ENCODE measurements around the gene TMEM151A. TPM values are rescaled to one million over a fixed set of nuclear protein-coding genes. Genes with fewer than 3 reads are reported as not detected.
"Not testable (repeated sequence)": the region's sequence is repeated elsewhere in the genome, so short reads cannot be mapped to it uniquely, and the experiment has no call there.

TMEM151A gene
- total RNA-seq, 1 donor from 2014 or later: 0.19 TPM

DNA sequence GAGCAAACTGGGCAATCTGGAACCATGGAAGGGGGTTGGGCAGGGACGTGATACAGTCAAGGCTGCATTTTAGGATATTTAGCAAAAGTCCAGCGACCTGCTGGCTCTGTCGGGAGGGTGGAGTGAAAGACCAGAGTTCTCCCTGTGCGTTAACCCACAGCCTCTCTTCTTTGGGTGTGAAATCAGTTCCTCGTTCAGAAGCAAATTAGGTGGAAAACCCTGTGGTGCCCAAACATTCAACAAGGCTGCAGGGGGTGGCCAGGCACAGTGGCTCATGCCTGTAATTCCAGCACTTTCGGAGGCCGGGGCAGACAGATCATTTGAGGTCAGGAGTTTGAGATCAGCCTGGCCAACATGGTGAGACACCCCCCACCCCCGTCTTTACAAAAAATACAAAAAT lies 5.9 kb downstream of the TMEM151A start:
- DNase-seq (ENCODE audit: low spot score): no peak

DNA sequence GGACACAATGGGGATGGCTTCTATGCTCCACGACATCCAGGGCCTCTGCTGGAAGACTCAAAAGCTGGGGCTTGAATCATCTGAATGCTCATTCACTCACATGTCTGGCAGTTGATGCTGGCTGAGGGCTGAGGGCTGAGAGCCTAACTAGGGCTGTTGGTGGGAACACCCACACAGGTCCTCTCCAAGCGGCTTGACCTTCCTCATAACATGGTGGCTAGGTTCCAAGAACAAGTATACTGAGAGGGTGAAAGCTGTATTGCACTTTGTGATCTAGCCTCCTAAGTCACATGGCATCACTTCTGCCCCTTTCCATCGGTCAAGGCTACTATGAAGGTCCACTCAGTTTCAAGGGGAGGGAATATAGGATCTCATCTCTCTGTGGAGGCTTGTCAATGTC lies 7.5 kb downstream of the TMEM151A start:
- DNase-seq (ENCODE audit: low spot score): no peak

GRCh38 chr11:66302656-66303055 lies 11.0 kb downstream of the TMEM151A start:
- DNase-seq (ENCODE audit: low spot score): no peak

GRCh38 chr11:66309475-66309874 lies 17.8 kb downstream of the TMEM151A start:
- no peak for DNase-seq (ENCODE audit: low spot score)

- no peak for DNase-seq (ENCODE audit: low spot score)
Measured at GRCh38 chr11:66310324-66310723, 18.6 kb downstream of the TMEM151A start.

GRCh38 chr11:66310803-66311440 lies 19.2 kb downstream of the TMEM151A start:
- not testable (repeated sequence) for DNase-seq (ENCODE audit: low spot score)

GRCh38 chr11:66311470-66311964 lies 19.8 kb downstream of the TMEM151A start:
- DNase-seq (ENCODE audit: low spot score): no peak

DNA sequence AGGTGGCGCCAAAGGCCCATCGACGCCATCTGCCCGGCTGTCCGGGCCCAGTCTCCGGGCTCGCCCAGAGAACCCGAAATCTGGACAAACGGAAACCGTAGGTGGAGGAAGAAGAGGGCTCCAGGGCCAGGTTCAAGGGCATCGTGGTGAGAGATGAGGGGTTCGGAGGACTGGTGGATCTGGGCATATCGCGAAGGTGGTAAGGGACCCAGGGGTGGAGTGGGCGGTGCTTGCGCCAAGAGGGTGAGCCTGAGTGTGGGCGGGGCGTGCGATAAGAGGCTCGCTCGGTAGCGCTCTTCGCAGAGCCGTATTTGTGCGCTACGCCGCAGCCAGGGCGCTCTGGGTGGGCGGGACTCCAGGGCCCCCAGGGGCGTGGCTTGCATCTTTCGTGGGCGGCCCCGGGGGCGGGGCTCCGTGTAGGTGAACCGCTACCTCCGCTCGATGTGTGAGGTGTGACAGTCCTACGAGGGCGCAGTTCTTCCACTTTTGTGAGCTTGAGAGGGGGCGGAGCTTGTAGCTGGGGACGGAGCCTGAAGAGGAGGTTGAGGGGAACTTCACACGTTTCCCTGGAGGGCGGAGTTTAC lies 20.4 kb downstream of the TMEM151A start:
- DNase-seq (ENCODE audit: low spot score): peak; percentile 95

DNA sequence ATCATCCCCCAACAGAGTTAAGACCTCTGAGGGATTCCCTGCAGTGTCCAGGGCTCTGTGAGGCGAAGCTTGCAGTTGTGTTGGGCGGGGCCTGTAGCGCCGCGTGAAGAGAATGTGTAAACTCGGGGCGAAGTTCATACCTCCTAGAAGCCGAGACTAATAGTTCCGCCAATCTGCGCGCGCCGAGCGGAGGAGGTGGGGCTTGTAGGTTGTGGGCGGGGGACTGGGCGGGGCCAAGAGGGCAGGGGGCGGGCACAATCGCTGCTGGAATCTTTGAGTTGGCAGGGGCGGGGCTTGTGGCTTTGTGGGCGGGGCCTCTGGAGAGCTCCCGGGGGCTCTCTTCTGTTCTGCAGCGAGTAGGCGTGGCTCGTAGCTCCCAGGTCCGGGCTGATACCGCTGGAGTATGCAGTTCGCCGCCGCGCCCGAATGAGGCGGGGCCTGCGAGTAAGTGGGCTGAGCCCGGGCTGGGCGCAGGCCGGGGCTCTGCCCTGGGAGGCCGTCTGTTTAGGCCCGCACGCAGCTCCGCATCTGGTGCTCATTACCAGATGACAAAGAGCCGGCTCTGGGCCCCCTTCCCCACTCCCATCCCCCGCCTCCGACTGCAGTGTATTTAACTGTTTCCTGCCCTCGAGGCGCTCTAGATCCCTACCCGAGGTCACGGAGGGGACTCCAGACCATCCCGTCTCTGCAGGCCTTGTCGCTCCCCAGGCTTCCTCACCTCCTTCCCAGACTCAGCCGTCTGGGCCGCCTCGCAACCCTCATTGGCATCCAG lies 21.0 kb downstream of the TMEM151A start:
- DNase-seq (ENCODE audit: low spot score): peak; percentile 98

- no peak for DNase-seq (ENCODE audit: low spot score)
Measured at GRCh38 chr11:66313321-66314185, 21.9 kb downstream of the TMEM151A start.

GRCh38 chr11:66314186-66314501 lies 22.4 kb downstream of the TMEM151A start:
- no peak for DNase-seq (ENCODE audit: low spot score)

DNA sequence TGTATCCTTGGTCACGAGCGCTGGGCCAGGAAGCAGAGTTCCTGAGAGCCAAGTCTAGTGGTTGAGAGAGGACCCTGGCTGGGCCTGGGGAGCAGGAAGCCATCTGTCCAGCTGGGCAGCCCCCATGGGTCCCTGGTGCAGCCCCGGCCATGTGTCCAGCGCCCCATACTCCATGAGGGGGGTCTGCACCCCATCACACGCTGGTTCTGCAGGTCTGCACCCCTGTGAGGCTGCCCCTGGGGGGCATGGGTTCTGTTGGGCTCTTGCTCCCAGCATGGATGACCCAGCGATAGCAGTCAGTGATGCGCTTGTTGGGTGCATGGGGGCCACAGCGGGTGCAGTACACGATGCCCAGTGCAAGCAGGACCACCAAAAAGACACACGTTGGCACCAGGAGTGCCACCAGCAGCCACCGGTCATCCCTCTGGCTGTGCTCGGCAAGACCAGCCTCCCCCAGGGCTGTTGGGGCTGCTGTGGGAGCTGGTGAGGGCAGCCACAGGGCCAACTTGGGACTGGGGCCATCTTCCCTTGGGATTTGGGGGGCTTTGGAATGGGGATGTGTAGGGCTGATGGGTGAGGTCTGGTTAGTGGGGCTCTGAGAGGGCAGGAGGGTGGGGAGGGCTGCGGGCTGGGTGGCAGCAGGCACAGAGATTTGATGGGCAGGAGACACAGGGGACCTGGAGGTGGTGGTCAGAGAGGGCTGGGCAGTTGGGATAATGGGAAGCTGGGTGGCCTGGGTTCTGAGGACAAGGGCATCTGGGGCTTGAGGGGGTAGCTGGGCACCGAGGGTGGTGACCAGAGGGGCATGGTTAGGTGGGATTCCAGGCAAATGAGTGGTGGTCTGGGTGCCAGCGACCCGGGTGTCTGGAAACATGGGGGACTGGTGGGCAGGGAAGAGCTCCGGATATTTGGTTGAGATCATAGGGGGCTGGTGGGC lies 23.1 kb downstream of the TMEM151A start:
- DNase-seq (ENCODE audit: low spot score): no peak

GRCh38 chr11:66315498-66315885 lies 23.8 kb downstream of the TMEM151A start:
- DNase-seq (ENCODE audit: low spot score): no peak

- no peak for DNase-seq (ENCODE audit: low spot score)
Measured at GRCh38 chr11:66315921-66316811, 24.5 kb downstream of the TMEM151A start.

- DNase-seq (ENCODE audit: low spot score): no peak
Measured at GRCh38 chr11:66316849-66317251, 25.2 kb downstream of the TMEM151A start, which contains the start of gene CD248. Gene CD248, minus strand, starts transcription at chr11:66317044. Its CDS starts 17 bp downstream, at chr11:66317027.

DNA sequence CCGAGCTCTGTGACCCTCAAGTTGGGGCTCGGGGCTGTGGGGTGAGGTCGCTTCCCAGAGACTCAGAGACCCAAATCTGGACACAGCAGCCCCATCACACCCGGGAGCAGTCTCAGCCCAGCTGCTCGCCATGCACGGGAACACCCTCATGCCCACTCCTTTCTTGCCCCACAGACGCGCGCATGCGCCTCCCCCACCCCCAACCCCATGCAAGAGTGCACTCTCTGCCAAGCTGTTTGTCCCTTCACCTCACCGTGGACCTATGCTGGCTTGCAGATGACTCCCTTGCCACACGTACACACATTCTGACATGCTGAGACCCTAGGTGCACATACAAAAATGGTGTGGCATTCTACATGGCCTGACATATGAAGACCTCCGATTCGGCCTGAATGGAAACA lies 25.6 kb downstream of the TMEM151A start:
- DNase-seq (ENCODE audit: low spot score): no peak

DNA sequence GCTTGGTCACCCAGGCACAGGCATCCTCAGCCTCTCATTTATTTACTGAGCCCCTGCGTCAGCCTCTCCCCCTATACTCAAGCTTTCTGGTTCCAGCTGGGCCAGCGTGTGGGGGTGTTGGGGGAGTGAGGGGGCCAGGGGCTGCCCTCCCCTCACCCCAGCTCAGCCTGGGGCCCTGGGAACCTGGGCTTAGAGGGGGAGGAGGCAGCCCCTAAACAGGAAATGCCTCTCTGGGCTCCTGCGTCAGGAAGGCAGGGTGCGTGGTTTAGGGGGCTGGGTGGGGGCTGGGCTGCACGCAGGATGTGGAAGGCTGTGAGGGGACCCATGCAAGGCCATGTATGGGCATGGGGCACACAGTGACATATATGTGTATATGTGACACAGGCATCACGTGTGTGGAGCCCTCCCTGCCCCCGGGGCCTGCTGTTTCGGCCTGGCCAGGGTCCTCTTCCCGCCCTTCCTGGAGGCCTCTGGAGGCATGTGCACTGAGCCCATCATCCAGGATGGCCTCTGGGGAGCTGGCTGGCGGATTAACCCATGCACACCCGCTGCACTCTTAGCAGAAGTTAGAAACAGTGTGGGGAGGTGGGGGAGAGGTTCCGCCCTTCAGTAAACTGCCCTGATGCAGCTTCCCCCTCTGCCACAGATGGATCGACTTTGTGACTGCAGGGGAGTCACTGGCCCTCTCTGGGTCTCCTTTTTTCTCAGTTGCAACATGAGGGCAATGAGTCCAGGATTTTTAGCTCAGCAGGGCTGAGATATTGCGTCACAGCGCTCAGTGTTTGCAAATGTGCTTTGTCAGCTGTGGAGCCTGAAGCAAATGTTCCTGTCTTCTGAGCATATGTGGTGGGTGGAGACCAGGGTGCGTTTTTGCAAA lies 26.3 kb downstream of the TMEM151A start:
- DNase-seq (ENCODE audit: low spot score): no peak

GRCh38 chr11:66318600-66318970 lies 26.9 kb downstream of the TMEM151A start:
- DNase-seq (ENCODE audit: low spot score): no peak

Measured in mesenteric fat pad (tissue), 1 donor.